Upper lobe of right lung (tissue), 1 donor: ENCODE data around the gene ENTPD3. TPM values are rescaled to one million over a fixed set of nuclear protein-coding genes. Genes with fewer than 3 reads are reported as not detected.

Source experiments
- ATAC-seq: fragments of 200-7000 bp; cut with Tn5 transposase; one replicate; pipeline ENCODE4 v1.9.1; 2020; ENCODE audit warnings: mild to moderate bottlenecking, moderate library complexity
- DNase-seq: peaks from one replicate; pipeline ENCODE4 v3.0.0-alpha.2; 2020
- H3K27ac ChIP-seq: fragments of 200-600 bp; one replicate; pipeline ENCODE4 v1.8.0; 2022
- H3K27me3 ChIP-seq: fragments of 200-600 bp; one replicate; pipeline ENCODE4 v1.8.0; 2022; ENCODE audit warnings: mild to moderate bottlenecking
- H3K36me3 ChIP-seq: fragments of 200-600 bp; one replicate; pipeline ENCODE4 v1.8.0; 2022
- H3K4me1 ChIP-seq: fragments of 200-600 bp; one replicate; pipeline ENCODE4 v1.8.0; 2022
- H3K4me3 ChIP-seq: fragments of 200-600 bp; one replicate; pipeline ENCODE4 v1.8.0; 2022; ENCODE audit warnings: mild to moderate bottlenecking
- H3K9me3 ChIP-seq: fragments of 200-600 bp; one replicate; pipeline ENCODE4 v1.8.0; 2022
- intact Hi-C: fragments of 100-400 bp; cut with DNase I; formaldehyde crosslinking; loops from one replicate; pipeline ENCODE4 v1.11.0; 2022
- total RNA-seq: library from RNA; stranded (reverse); fragmentation: NEBNext Ultra II Directional; extraction: Animal tissue kit (Norgen Biotek cat#: 25700); gene quantifications from one replicate; pipeline ENCODE4 v1.2.1, GENCODE V29; 2021
- TF ChIP-seq, protein P1 (sequence below): fragments of 200-600 bp; IDR thresholded peaks from one replicate; pipeline ENCODE4 v1.8.0; 2022; ENCODE audit warnings: antibody characterized with exemption
- donor health status: DM: no; HTN: yes; CAD: no; lungs with severe emphysema.

ENTPD3 gene
- total RNA-seq, 1 donor from 2014 or later = 3.7 TPM

DNA sequence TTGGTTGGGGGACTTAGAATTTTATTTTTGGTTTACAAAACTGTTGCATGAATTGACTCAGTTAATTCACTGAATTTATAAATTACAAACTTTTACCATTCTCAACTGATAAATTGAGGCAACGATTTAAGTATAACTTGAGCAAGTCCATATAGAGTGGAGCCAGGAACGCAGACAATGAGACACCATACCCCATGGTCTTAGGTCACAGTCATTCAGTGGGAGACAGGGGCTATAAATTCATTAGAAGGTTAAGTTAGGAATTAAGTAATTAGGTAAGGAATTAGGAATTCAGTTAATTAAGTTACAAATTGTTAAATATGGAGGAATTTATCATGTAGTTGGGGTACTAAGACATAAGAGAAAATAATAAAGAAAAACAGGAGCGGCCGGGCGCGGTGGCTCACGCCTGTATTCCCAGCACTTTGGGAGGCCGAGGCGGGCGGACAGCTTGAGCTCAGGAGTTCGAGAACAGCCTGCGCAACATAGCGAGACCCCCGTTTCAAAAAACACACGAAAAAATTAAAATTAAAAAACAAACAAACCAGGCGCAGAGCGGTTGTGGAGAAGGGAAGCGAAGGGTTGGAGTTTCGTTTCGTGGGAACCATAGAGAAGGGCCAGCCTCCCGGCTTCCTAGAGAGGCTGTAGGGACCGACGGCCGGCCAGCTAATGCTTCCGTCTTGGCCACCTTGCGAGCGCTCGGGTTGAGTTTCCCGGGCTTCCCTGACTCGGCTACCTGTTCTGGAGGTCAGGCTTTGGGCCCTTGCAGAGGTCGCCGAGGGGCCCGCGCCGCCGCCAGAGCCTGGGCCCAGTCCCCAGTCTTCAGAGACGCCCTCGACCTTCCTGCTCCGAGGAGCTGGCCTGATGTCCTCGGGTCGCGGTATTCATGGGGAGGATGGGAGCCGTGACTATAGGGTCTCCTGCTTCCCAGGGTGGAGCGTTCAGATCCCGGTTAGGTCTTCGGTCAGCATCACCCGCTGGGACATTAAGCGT, 89.8 kb downstream of the ENTPD3 start, which contains the start of gene ZNF619:
ZNF619 (plus strand) TSS at position 645 of the 993 bp plus-strand sequence. CDS start 858 bp downstream, outside the sequence.
- DNase-seq = peak; percentile 88
- TF ChIP-seq, protein P1, sequence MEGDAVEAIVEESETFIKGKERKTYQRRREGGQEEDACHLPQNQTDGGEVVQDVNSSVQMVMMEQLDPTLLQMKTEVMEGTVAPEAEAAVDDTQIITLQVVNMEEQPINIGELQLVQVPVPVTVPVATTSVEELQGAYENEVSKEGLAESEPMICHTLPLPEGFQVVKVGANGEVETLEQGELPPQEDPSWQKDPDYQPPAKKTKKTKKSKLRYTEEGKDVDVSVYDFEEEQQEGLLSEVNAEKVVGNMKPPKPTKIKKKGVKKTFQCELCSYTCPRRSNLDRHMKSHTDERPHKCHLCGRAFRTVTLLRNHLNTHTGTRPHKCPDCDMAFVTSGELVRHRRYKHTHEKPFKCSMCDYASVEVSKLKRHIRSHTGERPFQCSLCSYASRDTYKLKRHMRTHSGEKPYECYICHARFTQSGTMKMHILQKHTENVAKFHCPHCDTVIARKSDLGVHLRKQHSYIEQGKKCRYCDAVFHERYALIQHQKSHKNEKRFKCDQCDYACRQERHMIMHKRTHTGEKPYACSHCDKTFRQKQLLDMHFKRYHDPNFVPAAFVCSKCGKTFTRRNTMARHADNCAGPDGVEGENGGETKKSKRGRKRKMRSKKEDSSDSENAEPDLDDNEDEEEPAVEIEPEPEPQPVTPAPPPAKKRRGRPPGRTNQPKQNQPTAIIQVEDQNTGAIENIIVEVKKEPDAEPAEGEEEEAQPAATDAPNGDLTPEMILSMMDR = no peak

DNA sequence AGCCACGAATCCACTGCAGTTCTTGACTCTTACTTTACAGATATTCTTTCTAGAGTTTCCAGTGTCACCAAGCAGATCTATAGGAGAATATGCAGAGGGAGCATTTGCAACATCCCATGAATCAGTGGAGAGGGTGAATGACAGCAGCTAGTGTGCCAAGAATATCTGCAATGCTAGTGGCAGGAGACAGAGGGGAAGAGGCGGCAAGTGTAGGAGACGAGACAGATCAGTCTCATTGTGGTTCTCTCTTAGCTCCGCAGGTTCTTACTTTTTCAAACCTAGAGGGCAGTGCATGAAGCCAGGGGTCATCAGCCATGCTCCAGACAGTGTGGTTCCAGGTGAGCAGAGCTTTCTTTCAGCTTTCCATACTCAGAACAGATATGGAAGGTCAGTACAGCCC, 90.7 kb downstream of the ENTPD3 start:
- peak overlapping the region; percentile 94 for H3K4me3 ChIP-seq
- H3K27ac ChIP-seq = peak overlapping the region; percentile 88
- ATAC-seq = no peak

More for the DNA sequence above, 89.8 kb downstream of the ENTPD3 start, which contains the start of gene ZNF619:
- Histone ChIP-seq H3K27ac (peak within 1 kb of the TSS; percentile 88), H3K4me1 (peaks cover 5% of the 10 kb centered on the region), H3K4me3 (peak within 1 kb of the TSS; percentile 94), H3K36me3 (peaks cover 25% of the 10 kb centered on the region), H3K9me3 (no peaks in the 10 kb centered on the region), H3K27me3 (no peaks in the 10 kb centered on the region)
- peak; percentile 98 for ATAC-seq
- intact Hi-C loops = no loop called here

More for the DNA sequence above, 90.7 kb downstream of the ENTPD3 start:
- DNase-seq = no peak
- no peaks in the 10 kb centered on the region for H3K9me3 ChIP-seq
- intact Hi-C loops = no loop called here
- TF ChIP-seq, protein P1 = no peak
- H3K4me1 ChIP-seq = peaks cover 5% of the 10 kb centered on the region
- peaks cover 33% of the 10 kb centered on the region for H3K36me3 ChIP-seq
- no peaks in the 10 kb centered on the region for H3K27me3 ChIP-seq

Other genes with a start within 250 kb of the ENTPD3 start
- gene EIF1B, start 77.5 kb upstream of the ENTPD3 start, total RNA-seq = 54.4 TPM
- gene RPL14, start 70.2 kb downstream of the ENTPD3 start, total RNA-seq = 1,554 TPM
- 6.8 TPM for gene ZNF619, start 89.9 kb downstream of the ENTPD3 start, total RNA-seq
- gene ZNF620, start 118.9 kb downstream of the ENTPD3 start, total RNA-seq = 7.0 TPM
- gene ZNF621, start 137.8 kb downstream of the ENTPD3 start, total RNA-seq = 20.1 TPM